Neutrophil (primary cell): Measurements from ENCODE around the gene ATF7IP.

Source experiments
- H3K27ac ChIP-seq: fragments of 200-600 bp; sonication (generic); 2 replicates; pipeline ENCODE4 v1.5.1; 2016; ENCODE audit warnings: mild to moderate bottlenecking, moderate library complexity
- H3K27me3 ChIP-seq: fragments of 200-600 bp; sonication (generic); 2 replicates; pipeline ENCODE4 v1.6.0; 2016; ENCODE audit warnings: mild to moderate bottlenecking
- H3K36me3 ChIP-seq: fragments of 200-600 bp; sonication (generic); 2 replicates; pipeline ENCODE4 v1.5.1; 2017
- H3K4me1 ChIP-seq, 2 experiments: fragments of 200-600 bp in 1 of 2; sonication (generic) in 1 of 2; 1 replicate in 1 of 2; 2 replicates in 1 of 2; pipeline versions ENCODE4 v1.5.1 to v1.6.1; 2013 to 2016; ENCODE audit warnings: low read depth in 1 of 2, low read length in 1 of 2, mild to moderate bottlenecking in 1 of 2, moderate library complexity in 1 of 2; ENCODE audit not compliant: control insufficient read depth in 1 of 2, insufficient read depth in 1 of 2
- H3K4me3 ChIP-seq, 2 experiments: fragments of 200-600 bp in 1 of 2; sonication (generic) in 1 of 2; 1 replicate in 1 of 2; 2 replicates in 1 of 2; pipeline ENCODE4 v1.5.1; 2013 to 2016; ENCODE audit warnings: low read depth in 1 of 2, low read length in 1 of 2, mild to moderate bottlenecking in 1 of 2, moderate library complexity in 1 of 2
- H3K9me3 ChIP-seq: fragments of 200-600 bp; sonication (generic); 2 replicates; pipeline ENCODE4 v1.5.1; 2016
- CTCF ChIP-seq: fragments of 200-600 bp; sonication (generic); IDR thresholded peaks from 2 replicates; pipeline ENCODE4 v1.5.1; 2016; ENCODE audit warnings: antibody characterized with exemption

The ATF7IP gene

GRCh38 chr12:14367040-14367661 lies 1.7 kb downstream of the ATF7IP start:
- no peaks in the 10 kb centered on the region for H3K27me3 ChIP-seq
- peak overlapping the region; percentile 78 to 95 for H3K4me3 ChIP-seq
- H3K36me3 ChIP-seq, result peaks cover 5% of the 10 kb centered on the region
- peak overlapping the region; percentile 92 for H3K27ac ChIP-seq
- TF ChIP-seq CTCF, result no peak
- peaks cover 38 to 39% of the 10 kb centered on the region in 2 experiments for H3K4me1 ChIP-seq
- H3K9me3 ChIP-seq, result no peaks in the 10 kb centered on the region

GRCh38 chr12:14369311-14369710 lies 3.8 kb downstream of the ATF7IP start:
- Histone ChIP-seq H3K4me1 (peaks cover 39 to 44% of the 10 kb centered on the region in 2 experiments), H3K27me3 (no peaks in the 10 kb centered on the region), H3K36me3 (peaks cover 5% of the 10 kb centered on the region), H3K4me3 (no peak overlapping the region), H3K9me3 (no peaks in the 10 kb centered on the region), H3K27ac (no peak overlapping the region)
- TF ChIP-seq CTCF, result no peak

GRCh38 chr12:14373217-14373616 lies 7.7 kb downstream of the ATF7IP start:
- Histone ChIP-seq H3K27me3 (no peaks in the 10 kb centered on the region), H3K9me3 (no peaks in the 10 kb centered on the region), H3K4me3 (no peak overlapping the region), H3K4me1 (peaks cover 6 to 18% of the 10 kb centered on the region in 2 experiments), H3K36me3 (peaks cover 5% of the 10 kb centered on the region), H3K27ac (peak overlapping the region; percentile 54)
- no peak for TF ChIP-seq CTCF

- Histone ChIP-seq H3K36me3 (no peaks in the 10 kb centered on the region), H3K27ac (no peak overlapping the region), H3K4me3 (no peak overlapping the region), H3K4me1 (peaks cover 0 to 8% of the 10 kb centered on the region in 2 experiments), H3K9me3 (no peaks in the 10 kb centered on the region), H3K27me3 (no peaks in the 10 kb centered on the region)
- TF ChIP-seq CTCF, result no peak
These were observed 14.0 kb downstream of the ATF7IP start for GRCh38 chr12:14379508-14379907.

GRCh38 chr12:14384783-14385638 lies 19.5 kb downstream of the ATF7IP start:
- H3K27ac ChIP-seq, result peak overlapping the region; percentile 55
- H3K36me3 ChIP-seq, result no peaks in the 10 kb centered on the region
- H3K9me3 ChIP-seq, result no peaks in the 10 kb centered on the region
- H3K4me3 ChIP-seq, result no peak overlapping the region
- no peaks in the 10 kb centered on the region for H3K27me3 ChIP-seq
- H3K4me1 ChIP-seq, result peaks cover 23 to 37% of the 10 kb centered on the region in 2 experiments
- TF ChIP-seq CTCF, result no peak
